Karpas-422 (cell line): ENCODE results near the gene SPTBN4. TPM values are rescaled to one million over a fixed set of nuclear protein-coding genes. Genes with fewer than 3 reads are reported as not detected.
"Not testable (repeated sequence)": the region's sequence is repeated elsewhere in the genome, so short reads cannot be mapped to it uniquely, and the experiment has no call there.

Experiments used
- DNase-seq: peaks from one replicate; pipeline ENCODE4 v3.0.0-alpha.2; 2015
- H2AFZ ChIP-seq: fragments of 200-600 bp; sonication (generic); 2 replicates; pipeline ENCODE4 v1.6.1; 2014; ENCODE audit warnings: antibody characterized with exemption, low read length, mixed read lengths
- H3K27ac ChIP-seq: fragments of 200-600 bp; sonication (generic); 2 replicates; pipeline ENCODE4 v1.5.1; 2014; ENCODE audit warnings: mild to moderate bottlenecking, low read length, moderate library complexity
- H3K27me3 ChIP-seq: fragments of 200-600 bp; sonication (generic); 2 replicates; pipeline ENCODE4 v1.6.1; 2014; ENCODE audit warnings: low read length, mixed read lengths
- H3K36me3 ChIP-seq: fragments of 200-600 bp; sonication (generic); 2 replicates; pipeline ENCODE4 v1.6.1; 2014; ENCODE audit warnings: low read length, mixed read lengths; ENCODE audit not compliant: insufficient read depth
- H3K4me1 ChIP-seq: fragments of 200-600 bp; sonication (generic); 2 replicates; pipeline ENCODE4 v1.6.1; 2014; ENCODE audit warnings: mild to moderate bottlenecking, low read length, mixed read lengths
- H3K4me2 ChIP-seq: fragments of 200-600 bp; sonication (generic); 2 replicates; pipeline ENCODE4 v1.6.1; 2014; ENCODE audit warnings: low read length, low read depth, mild to moderate bottlenecking; ENCODE audit not compliant: poor library complexity, severe bottlenecking
- H3K4me3 ChIP-seq: fragments of 200-600 bp; sonication (generic); 2 replicates; pipeline ENCODE4 v1.5.1; 2014; ENCODE audit warnings: mild to moderate bottlenecking, antibody characterized with exemption, low read length, mixed read lengths
- H3K79me2 ChIP-seq: fragments of 200-600 bp; sonication (generic); 2 replicates; pipeline ENCODE4 v1.6.1; 2014; ENCODE audit warnings: mild to moderate bottlenecking, low read length, mixed read lengths
- H3K9ac ChIP-seq: fragments of 200-600 bp; sonication (generic); 2 replicates; pipeline ENCODE4 v1.6.0; 2014; ENCODE audit warnings: low read length
- H3K9me2 ChIP-seq: fragments of 200-600 bp; sonication (generic), shearing (Covaris generic); replicated peaks from 2 replicates; pipeline ENCODE4 v1.6.0; 2014; ENCODE audit warnings: mild to moderate bottlenecking, low read length, moderate library complexity; ENCODE audit not compliant: insufficient read depth
- H3K9me3 ChIP-seq: fragments of 300-700, 200-600 bp; sonication (generic); 2 replicates; pipeline ENCODE4 v1.6.1; 2014; ENCODE audit warnings: low read length, mixed read lengths
- H4K20me1 ChIP-seq: fragments of 200-600 bp; sonication (generic); 2 replicates; pipeline ENCODE4 v1.6.1; 2014; ENCODE audit warnings: mild to moderate bottlenecking, antibody characterized with exemption, low read length, low read depth; ENCODE audit not compliant: insufficient read depth
- total RNA-seq: library from RNA; depleted of rRNA; stranded (reverse); fragments of >200 nt; shearing (Covaris generic); gene quantifications from 2 replicates; pipeline ENCODE4 v1.2.3, GENCODE V29; 2014; ENCODE audit warnings: low replicate concordance

The SPTBN4 gene
- total RNA-seq, 1 experiment from 2014 or later: 1.0 TPM

DNA sequence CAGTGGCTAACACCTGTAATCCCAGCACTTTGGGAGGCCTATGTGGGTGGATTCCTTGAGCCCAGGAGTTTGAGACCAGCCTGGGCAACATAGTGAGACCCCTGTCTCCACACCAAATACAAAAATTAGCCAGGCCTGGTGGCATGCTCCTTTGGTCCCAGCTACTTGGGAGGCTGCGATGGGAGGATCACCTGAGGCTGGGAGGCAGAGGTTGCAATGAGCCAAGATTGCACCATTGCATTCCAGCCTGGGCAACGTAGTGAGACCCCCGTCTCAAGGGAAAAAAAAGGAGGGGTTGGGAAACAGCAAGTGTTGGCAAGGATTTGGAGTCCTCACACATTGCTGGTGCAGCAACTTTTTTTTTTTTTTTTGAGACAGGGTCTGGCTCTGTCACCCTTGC, 19.2 kb downstream of the SPTBN4 start:
- Histone ChIP-seq H3K79me2 (no peaks in the 10 kb centered on the region), H2AFZ (no peak overlapping the region), H3K27me3 (no peaks in the 10 kb centered on the region), H3K4me3 (no peak overlapping the region), H4K20me1 (no peaks in the 10 kb centered on the region), H3K9ac (no peak overlapping the region), H3K27ac (no peak overlapping the region), H3K4me2 (no peak overlapping the region), H3K36me3 (no peaks in the 10 kb centered on the region), H3K4me1 (no peaks in the 10 kb centered on the region), H3K9me3 (no peaks in the 10 kb centered on the region), H3K9me2 (no peaks in the 10 kb centered on the region)
- no peak for DNase-seq

GRCh38 chr19:40489882-40490230, 23.1 kb downstream of the SPTBN4 start:
- Histone ChIP-seq H3K9ac (no peak overlapping the region), H3K4me1 (no peaks in the 10 kb centered on the region), H3K4me3 (no peak overlapping the region), H3K27ac (no peak overlapping the region), H3K9me3 (no peaks in the 10 kb centered on the region), H3K79me2 (no peaks in the 10 kb centered on the region), H2AFZ (no peak overlapping the region), H3K27me3 (no peaks in the 10 kb centered on the region), H3K4me2 (no peak overlapping the region), H3K9me2 (no peaks in the 10 kb centered on the region), H4K20me1 (no peaks in the 10 kb centered on the region), H3K36me3 (no peaks in the 10 kb centered on the region)
- DNase-seq: no peak

DNA sequence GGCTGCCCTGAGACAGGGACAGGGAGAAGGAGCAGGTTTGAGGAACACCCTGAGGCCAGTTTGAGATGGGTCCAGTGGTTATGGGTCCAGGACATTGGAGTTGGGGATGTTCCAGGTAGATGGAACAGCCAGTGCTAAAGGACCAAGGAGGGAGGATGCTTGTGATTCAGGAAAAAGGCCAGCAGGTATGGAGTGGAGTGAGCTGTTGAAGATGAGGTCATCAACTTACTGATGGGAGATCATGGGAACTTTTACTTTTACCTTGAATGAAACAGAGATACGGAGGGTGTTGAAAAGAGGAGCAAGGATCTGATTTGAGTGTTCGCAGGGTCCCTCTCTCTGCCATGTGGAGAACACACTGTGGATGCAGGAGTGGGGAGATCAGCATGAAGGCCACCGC, 25.5 kb downstream of the SPTBN4 start:
- no peaks in the 10 kb centered on the region for H4K20me1 ChIP-seq
- no peaks in the 10 kb centered on the region for H3K4me1 ChIP-seq

DNA sequence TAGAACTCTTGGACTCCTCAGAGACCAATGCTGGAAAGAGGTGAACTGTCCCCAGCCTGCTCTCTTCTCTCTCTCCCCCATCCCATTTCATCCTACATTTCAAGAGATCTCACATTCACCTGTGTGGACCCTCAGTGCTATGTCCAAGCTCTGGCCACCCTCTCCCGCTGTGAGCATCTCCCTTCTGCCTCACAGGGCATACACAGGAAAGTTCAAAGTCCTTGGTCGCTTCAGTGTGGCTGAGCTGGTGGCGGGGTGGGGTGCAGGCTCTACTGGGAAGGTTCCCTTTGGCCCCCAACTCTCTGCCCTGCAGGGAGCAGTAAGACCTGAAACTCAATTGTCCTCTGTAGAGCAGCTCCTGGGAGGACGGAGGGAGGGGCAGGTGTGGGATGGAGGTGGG, 27.0 kb downstream of the SPTBN4 start:
- Histone ChIP-seq H4K20me1 (no peaks in the 10 kb centered on the region), H2AFZ (no peak overlapping the region), H3K27ac (no peak overlapping the region), H3K9me2 (no peaks in the 10 kb centered on the region), H3K27me3 (no peaks in the 10 kb centered on the region), H3K9me3 (no peaks in the 10 kb centered on the region), H3K4me3 (no peak overlapping the region), H3K9ac (no peak overlapping the region), H3K79me2 (no peaks in the 10 kb centered on the region), H3K36me3 (no peaks in the 10 kb centered on the region), H3K4me2 (no peak overlapping the region), H3K4me1 (no peaks in the 10 kb centered on the region)
- no peak for DNase-seq

More for the DNA sequence above, 25.5 kb downstream of the SPTBN4 start:
- Histone ChIP-seq H3K9me2 (no peaks in the 10 kb centered on the region), H3K27me3 (no peaks in the 10 kb centered on the region), H3K27ac (no peak overlapping the region), H2AFZ (no peak overlapping the region), H3K4me2 (no peak overlapping the region), H3K36me3 (no peaks in the 10 kb centered on the region), H3K9ac (no peak overlapping the region), H3K4me3 (no peak overlapping the region), H3K79me2 (no peaks in the 10 kb centered on the region), H3K9me3 (no peaks in the 10 kb centered on the region)
- no peak for DNase-seq

DNA sequence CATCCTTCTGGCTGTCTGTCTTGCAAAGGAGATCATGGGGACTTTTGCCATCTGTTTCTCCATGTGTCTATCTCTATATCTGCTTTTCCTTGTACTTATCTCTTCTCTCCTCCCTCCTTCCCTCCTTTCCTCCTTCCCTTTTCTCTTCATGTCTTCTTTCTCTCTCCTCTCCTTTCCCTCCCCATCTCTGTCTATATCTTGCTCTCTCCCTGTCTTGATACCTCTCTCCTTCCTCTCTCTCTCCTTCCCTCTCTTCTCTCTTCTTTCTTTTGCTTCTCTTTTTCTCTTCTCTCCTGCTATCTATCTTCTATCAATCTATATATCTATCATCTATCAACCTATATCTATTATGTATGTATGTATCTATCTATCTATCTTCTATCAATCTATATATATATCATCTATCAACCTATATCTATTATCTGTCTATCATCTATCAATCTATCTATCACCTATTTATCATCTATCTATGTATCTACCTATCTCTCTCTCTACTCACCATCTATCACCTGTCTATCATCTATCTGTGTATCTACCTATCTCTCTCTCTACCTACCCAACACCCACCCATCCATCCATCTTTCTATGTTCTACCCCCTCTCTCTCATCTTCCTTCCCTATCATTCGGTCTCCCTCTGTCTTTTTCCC, 27.5 kb downstream of the SPTBN4 start:
- H3K9me3 ChIP-seq: no peaks in the 10 kb centered on the region
- no peak for DNase-seq
- H3K4me3 ChIP-seq: no peak overlapping the region
- H3K4me1 ChIP-seq: no peaks in the 10 kb centered on the region
- no peak overlapping the region for H3K27ac ChIP-seq
- no peak overlapping the region for H2AFZ ChIP-seq
- no peak overlapping the region for H3K4me2 ChIP-seq
- no peaks in the 10 kb centered on the region for H4K20me1 ChIP-seq
- H3K9me2 ChIP-seq: no peaks in the 10 kb centered on the region
- no peaks in the 10 kb centered on the region for H3K36me3 ChIP-seq
- H3K9ac ChIP-seq: no peak overlapping the region
- H3K27me3 ChIP-seq: no peaks in the 10 kb centered on the region
- no peaks in the 10 kb centered on the region for H3K79me2 ChIP-seq

GRCh38 chr19:40497214-40497613, 30.4 kb downstream of the SPTBN4 start:
- H3K4me2 ChIP-seq: no peak overlapping the region
- H3K9me3 ChIP-seq: no peaks in the 10 kb centered on the region
- no peaks in the 10 kb centered on the region for H3K4me1 ChIP-seq
- no peak overlapping the region for H3K4me3 ChIP-seq
- H3K36me3 ChIP-seq: no peaks in the 10 kb centered on the region
- H3K9ac ChIP-seq: no peak overlapping the region
- no peaks in the 10 kb centered on the region for H3K9me2 ChIP-seq
- no peaks in the 10 kb centered on the region for H3K79me2 ChIP-seq
- no peaks in the 10 kb centered on the region for H3K27me3 ChIP-seq
- H4K20me1 ChIP-seq: no peaks in the 10 kb centered on the region
- DNase-seq: no peak
- no peak overlapping the region for H3K27ac ChIP-seq
- no peak overlapping the region for H2AFZ ChIP-seq

- no peaks in the 10 kb centered on the region for H4K20me1 ChIP-seq
- H3K9ac ChIP-seq: no peak overlapping the region
- H3K9me3 ChIP-seq: no peaks in the 10 kb centered on the region
- no peak for DNase-seq
- H3K4me1 ChIP-seq: no peaks in the 10 kb centered on the region
- H3K4me3 ChIP-seq: no peak overlapping the region
- H3K27ac ChIP-seq: no peak overlapping the region
- no peaks in the 10 kb centered on the region for H3K79me2 ChIP-seq
- H3K9me2 ChIP-seq: no peaks in the 10 kb centered on the region
- H3K4me2 ChIP-seq: no peak overlapping the region
- H3K27me3 ChIP-seq: no peaks in the 10 kb centered on the region
- no peaks in the 10 kb centered on the region for H3K36me3 ChIP-seq
- no peak overlapping the region for H2AFZ ChIP-seq
These were observed 32.5 kb downstream of the SPTBN4 start for GRCh38 chr19:40499320-40499719.

DNA sequence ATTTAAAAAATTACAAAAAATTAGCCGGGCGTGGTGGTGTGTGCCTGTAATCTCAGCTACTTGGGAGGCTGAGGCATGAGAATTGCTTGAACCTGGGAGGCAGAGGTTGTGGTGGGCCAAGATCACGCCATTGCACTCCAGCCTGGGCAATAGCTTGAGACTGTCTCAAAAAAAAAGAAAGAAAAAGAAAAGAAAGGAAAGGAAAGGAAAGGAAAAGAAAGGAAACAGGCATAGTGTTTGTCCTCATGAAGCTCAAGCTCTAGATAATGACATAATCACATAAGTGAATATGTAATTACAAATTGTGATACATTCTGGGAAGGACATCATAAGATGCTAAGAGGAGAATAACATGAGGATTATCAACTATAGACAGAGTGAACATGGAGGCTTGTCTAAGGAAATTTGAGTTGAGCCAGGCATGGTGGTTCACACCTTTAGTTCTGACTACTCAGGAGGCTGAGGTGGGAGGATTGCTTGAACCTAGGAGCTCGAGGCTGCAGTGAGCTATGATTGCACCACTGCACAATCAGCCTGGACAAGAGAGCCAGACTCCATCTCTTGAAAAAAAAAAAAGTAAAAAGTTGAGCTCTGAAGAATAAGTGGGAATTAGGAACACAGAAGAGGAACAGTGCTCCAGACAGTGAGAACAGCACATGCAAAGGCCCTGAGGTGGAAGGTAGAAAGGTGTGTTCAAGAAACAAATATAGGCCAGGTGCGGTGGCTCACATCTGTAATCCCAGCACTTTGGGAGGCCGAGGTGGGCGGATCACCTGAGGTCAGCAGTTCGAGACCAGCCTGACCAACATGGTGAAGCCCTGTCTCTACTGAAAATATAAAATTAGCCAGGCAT, 34.1 kb downstream of the SPTBN4 start:
- not testable (repeated sequence) for H3K4me3 ChIP-seq, H3K9me2 ChIP-seq, H3K9ac ChIP-seq, H3K27ac ChIP-seq, H3K4me1 ChIP-seq, H3K36me3 ChIP-seq, H2AFZ ChIP-seq, DNase-seq, H3K27me3 ChIP-seq, H3K79me2 ChIP-seq, H3K9me3 ChIP-seq, H4K20me1 ChIP-seq, H3K4me2 ChIP-seq
